H1 (cell line): ENCODE measurements around the gene CIRBP. TPM values are rescaled to one million over a fixed set of nuclear protein-coding genes. Genes with fewer than 3 reads are reported as not detected.

Experiments
- CTCF ChIA-PET: fragments of 300-600 bp; sonication (Branson Sonifier 250); formaldehyde crosslinking; loops from one replicate; lab custom pipeline; 2021; ENCODE audit not compliant: partially characterized antibody; lab: Charles Lee
- POLR2A ChIA-PET: fragments of 300-600 bp; sonication (Branson Sonifier 250); formaldehyde crosslinking; loops from one replicate; lab custom pipeline; 2021; ENCODE audit warnings: inconsistent platforms; ENCODE audit not compliant: partially characterized antibody; lab: Charles Lee
- DNase-seq, 2 experiments: peaks; one replicate each; pipeline versions ENCODE4 v3.0.0 to v3.0.0-alpha.2; 2010 to 2022; ENCODE audit warnings: low spot score in 2 of 2, low read depth in 1 of 2, mixed read lengths in 1 of 2
- FAIRE-seq: peaks from 2 replicates; lab custom pipeline; 2011; peaks lifted over from hg19 to GRCh38; lab: Jason Lieb, UNC
- H2AFZ ChIP-seq: 2 replicates; pipeline ENCODE4 v1.8.1; 2012; ENCODE audit warnings: low read length, inconsistent platforms
- H2AK5ac ChIP-seq: 2 replicates; pipeline ENCODE4 v1.6.1; 2013; ENCODE audit warnings: low read depth, low read length
- H2BK120ac ChIP-seq: replicated peaks from 2 replicates; pipeline ENCODE3; 2013; ENCODE audit warnings: low read depth, low read length, inconsistent platforms
- H2BK12ac ChIP-seq: 2 replicates; pipeline ENCODE4 v1.6.1; 2013; ENCODE audit warnings: low read depth, low read length
- H2BK15ac ChIP-seq: 2 replicates; pipeline ENCODE4 v1.6.1; 2013; ENCODE audit warnings: low read length
- H2BK20ac ChIP-seq: 2 replicates; pipeline ENCODE4 v1.6.1; 2013; ENCODE audit warnings: low read length
- H2BK5ac ChIP-seq: 2 replicates; pipeline ENCODE4 v1.6.1; 2013; ENCODE audit warnings: low read depth, low read length
- H3K14ac ChIP-seq: 2 replicates; pipeline ENCODE4 v1.6.1; 2013; ENCODE audit warnings: inconsistent platforms; ENCODE audit not compliant: insufficient read length
- H3K18ac ChIP-seq: 2 replicates; pipeline ENCODE4 v1.6.1; 2013; ENCODE audit warnings: low read length; ENCODE audit errors: extremely low read depth
- H3K23ac ChIP-seq: 2 replicates; pipeline ENCODE4 v1.6.1; 2013; ENCODE audit warnings: inconsistent platforms; ENCODE audit not compliant: insufficient read length
- H3K23me2 ChIP-seq: 2 replicates; pipeline ENCODE4 v1.6.1; 2013; ENCODE audit warnings: low read depth, low read length
- H3K27ac ChIP-seq: 2 replicates; pipeline ENCODE4 v1.6.1; 2011; ENCODE audit warnings: low read depth, low read length, inconsistent platforms
- H3K27me3 ChIP-seq, 4 experiments: replicated peaks in 1 of 4; 1 replicate in 1 of 4; 2 replicates in 3 of 4; pipeline versions ENCODE4 v1.6.1 to v1.8.1; 2011 to 2013; ENCODE audit warnings: low read length in 3 of 4, mild to moderate bottlenecking in 3 of 4, inconsistent platforms in 2 of 4, mixed read lengths in 2 of 4, moderate library complexity in 1 of 4; ENCODE audit not compliant: control insufficient read depth in 3 of 4, insufficient read depth in 3 of 4; ENCODE audit errors: extremely low read depth in 1 of 4
- H3K36me3 ChIP-seq, 4 experiments: 2 replicates each; pipeline versions ENCODE4 v1.6.1 to v1.8.1; 2011 to 2013; ENCODE audit warnings: mild to moderate bottlenecking in 4 of 4, low read length in 3 of 4, moderate library complexity in 2 of 4, control low read depth in 1 of 4, inconsistent platforms in 1 of 4; ENCODE audit not compliant: insufficient read depth in 4 of 4, control insufficient read depth in 2 of 4
- H3K4ac ChIP-seq: replicated peaks from 2 replicates; pipeline ENCODE3; 2013; ENCODE audit warnings: low read length, low read depth, mixed read lengths, inconsistent platforms; ENCODE audit not compliant: insufficient read length
- H3K4me1 ChIP-seq, 4 experiments: replicated peaks in 1 of 4; 1 replicate in 1 of 4; 2 replicates in 3 of 4; pipeline versions ENCODE4 v1.6.1 to v1.8.1; 2011 to 2013; ENCODE audit warnings: low read length in 3 of 4, inconsistent platforms in 2 of 4, mixed read lengths in 1 of 4; ENCODE audit not compliant: insufficient read depth in 4 of 4, control insufficient read depth in 3 of 4
- H3K4me2 ChIP-seq, 2 experiments: 2 replicates each; pipeline versions ENCODE4 v1.6.1 to v1.8.1; 2011 to 2013; ENCODE audit warnings: low read depth in 2 of 2, low read length in 2 of 2, control low read depth in 1 of 2, inconsistent platforms in 1 of 2, mild to moderate bottlenecking in 1 of 2; ENCODE audit not compliant: insufficient read depth in 1 of 2
- H3K4me3 ChIP-seq, 4 experiments: fragments of 200-600, 300-600 bp in 1 of 4; sonication (generic), shearing (Covaris generic), sonication (Bioruptor Twin) in 1 of 4; 2 replicates each; pipeline versions ENCODE4 v1.5.1 to v1.8.1; 2011 to 2016; ENCODE audit warnings: low read length in 4 of 4, low read depth in 3 of 4, control low read depth in 2 of 4, inconsistent platforms in 2 of 4, mild to moderate bottlenecking in 2 of 4, mixed read lengths in 1 of 4, moderate library complexity in 1 of 4; ENCODE audit not compliant: insufficient read depth in 2 of 4; ENCODE audit errors: extremely low read depth in 1 of 4
- H3K56ac ChIP-seq: replicated peaks from 2 replicates; pipeline ENCODE3; 2013; ENCODE audit warnings: low read depth, mild to moderate bottlenecking, mixed read lengths, low read length, inconsistent platforms; ENCODE audit not compliant: insufficient read length
- H3K79me1 ChIP-seq: 2 replicates; pipeline ENCODE4 v1.6.1; 2013; ENCODE audit warnings: low read depth, low read length, control low read depth
- H3K79me2 ChIP-seq, 2 experiments: 2 replicates each; pipeline versions ENCODE4 v1.6.1 to v1.8.1; 2012 to 2013; ENCODE audit warnings: low read length in 2 of 2, mild to moderate bottlenecking in 2 of 2, inconsistent platforms in 1 of 2; ENCODE audit not compliant: insufficient read depth in 2 of 2, control insufficient read depth in 1 of 2
- H3K9ac ChIP-seq, 4 experiments: replicated peaks in 1 of 4; 1 replicate in 1 of 4; 2 replicates in 3 of 4; pipeline versions ENCODE4 v1.6.1 to v1.8.1; 2011 to 2013; ENCODE audit warnings: low read depth in 3 of 4, low read length in 3 of 4, control low read depth in 2 of 4, mild to moderate bottlenecking in 2 of 4, moderate library complexity in 2 of 4, inconsistent platforms in 1 of 4; ENCODE audit errors: extremely low read depth in 1 of 4
- H3K9me3 ChIP-seq, 2 experiments: 2 replicates each; pipeline versions ENCODE4 v1.6.1 to v1.8.1; 2012 to 2013; ENCODE audit warnings: mild to moderate bottlenecking in 2 of 2, moderate library complexity in 2 of 2, control low read depth in 1 of 2, inconsistent platforms in 1 of 2, low read depth in 1 of 2, low read length in 1 of 2, mixed read lengths in 1 of 2; ENCODE audit not compliant: insufficient read depth in 2 of 2
- H4K20me1 ChIP-seq, 2 experiments: replicated peaks in 1 of 2; 2 replicates each; pipeline versions ENCODE3 to v1.8.1; 2011 to 2013; ENCODE audit warnings: inconsistent platforms in 2 of 2, low read length in 2 of 2, mild to moderate bottlenecking in 1 of 2; ENCODE audit not compliant: insufficient read depth in 2 of 2, control insufficient read depth in 1 of 2
- H4K5ac ChIP-seq: 2 replicates; pipeline ENCODE4 v1.6.1; 2013; ENCODE audit warnings: low read length, low read depth, mixed read lengths, inconsistent platforms; ENCODE audit not compliant: insufficient read length
- H4K8ac ChIP-seq: 2 replicates; pipeline ENCODE4 v1.8.0; 2013; ENCODE audit warnings: mild to moderate bottlenecking, moderate library complexity, low read length, inconsistent platforms; ENCODE audit not compliant: insufficient read depth; ENCODE audit errors: extremely low read depth
- H4K91ac ChIP-seq: replicated peaks from 2 replicates; pipeline ENCODE3; 2013; ENCODE audit warnings: low read length, mixed read lengths, inconsistent platforms; ENCODE audit not compliant: insufficient read length
- WGBS, 2 experiments: shearing (Covaris generic) in 1 of 2; methylation state at CpG; one replicate each; pipeline versions ENCODE4 v1.1.6 to v1.1.7; 2013 to 2015; ENCODE audit warnings: low lambda C conversion rate in 2 of 2, mixed read lengths in 2 of 2, inconsistent platforms in 1 of 2, low coverage in 1 of 2, missing lambda C conversion rate in 1 of 2; ENCODE audit not compliant: insufficient replicate concordance in 2 of 2, insufficient coverage in 1 of 2, insufficient read length in 1 of 2; ENCODE audit errors: extremely low coverage in 1 of 2, missing lambda C conversion rate in 1 of 2; 5-methylcytosine and 5-hydroxymethylcytosine counted together
- polyA plus RNA-seq, 7 experiments: library from polyadenylated mRNA; depleted of rRNA in 3 of 7; stranded (reverse) in 5 of 7; unstranded in 2 of 7; fragments of >200 nt in 5 of 7; fragments of 200-250 nt in 2 of 7; gene quantifications; 1 replicate in 5 of 7; 2 replicates in 1 of 7; 4 replicates in 1 of 7; pipeline versions ENCODE4 v1.2.1 to v1.2.3, GENCODE V29; 2011 to 2013; ENCODE audit warnings: missing spikeins in 2 of 7, mixed read lengths in 2 of 7
- total RNA-seq: library from RNA; stranded (reverse); fragmentation: NEBNext Ultra II Directional; extraction: Animal tissue kit (Norgen Biotek cat#: 25700); gene quantifications from 2 replicates; pipeline ENCODE4 v1.2.1, GENCODE V29; 2021

CIRBP gene
- total and polyA plus RNA-seq, 2 of the 8 experiments (the other 6 are each of a cell fraction or from before 2014, with no cell fraction given), result 175 to 199 TPM

DNA sequence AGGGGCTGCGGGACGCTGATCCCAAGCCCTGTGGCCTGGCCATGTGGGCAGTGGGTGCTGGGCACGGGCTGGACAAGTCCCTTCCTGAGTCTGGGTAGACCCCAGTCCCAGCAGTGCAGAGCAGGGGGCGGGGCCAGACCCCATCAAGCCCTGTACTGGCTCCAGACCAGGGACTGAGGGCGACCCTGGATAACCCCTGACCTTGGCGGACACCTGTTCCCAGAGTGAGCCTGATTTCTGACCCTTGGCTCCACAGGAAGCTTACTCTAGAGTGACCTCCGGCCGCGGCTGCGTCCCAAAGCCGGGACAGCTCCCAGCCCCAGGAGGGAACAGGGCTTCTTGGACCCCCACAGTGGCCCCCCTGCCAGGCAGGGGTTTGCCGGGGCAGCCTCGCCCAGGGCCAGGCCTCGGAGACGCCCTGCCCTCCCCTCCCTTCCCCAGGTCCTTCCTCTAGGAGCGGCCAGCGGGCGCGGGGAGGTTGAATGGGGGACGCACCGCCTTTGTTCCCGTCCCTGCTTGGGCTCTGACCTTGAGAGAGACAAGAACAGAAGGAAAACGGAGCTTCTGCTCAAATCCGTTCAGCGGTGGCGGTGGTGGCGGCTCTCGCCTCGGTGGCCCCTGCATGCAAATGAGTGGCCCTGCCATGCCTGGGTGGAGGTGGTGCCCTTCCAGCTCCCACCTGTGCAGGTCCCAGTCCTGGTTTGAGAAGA, 14.2 kb downstream of the CIRBP start:
- POLR2A ChIA-PET, result interaction anchor here (0.6 to 3.7 kb wide), 14 partner anchors 8 to 184 kb away, joined by 3 to 35 read pairs (median 4); partner anchors contain the start of genes ATP5F1D, CIRBP and FAM174C

More for the DNA sequence above, 14.2 kb downstream of the CIRBP start:
- Histone ChIP-seq H3K4me1 (peaks cover 0 to 20% (median 9%) of the 10 kb centered on the region in 4 experiments; a peak in 5 of 7 replicates), H2BK20ac (0 out of 2 replicates have a peak overlapping the region, but pooled peaks have one; percentile 48), H3K4ac (no peak overlapping the region), H4K5ac (no peak overlapping the region), H3K79me1 (no peaks in the 10 kb centered on the region), H2BK5ac (no peak overlapping the region), H3K9me3 (no peaks in the 10 kb centered on the region), H3K4me3 (no peak overlapping the region), H3K4me2 (no peak overlapping the region), H4K20me1 (peaks cover 0 to 10% of the 10 kb centered on the region in 2 experiments), H2BK15ac (no peak overlapping the region), H2BK12ac (no peak overlapping the region; the same call in 1 of the 2 replicates), H4K91ac (no peak overlapping the region), H3K23ac (no peak overlapping the region), H3K18ac (no peak overlapping the region), H3K23me2 (peaks cover 3% of the 10 kb centered on the region; the same call in 1 of the 2 replicates), H3K56ac (no peak overlapping the region), H3K9ac (no peak overlapping the region), H2BK120ac (no peak overlapping the region), H2AK5ac (no peak overlapping the region), H3K79me2 (no peaks in the 10 kb centered on the region), H3K27ac (no peak overlapping the region), H3K36me3 (peaks cover 0 to 5% (median 0%) of the 10 kb centered on the region in 4 experiments; a peak in 1 of 8 replicates), H3K27me3 (peaks cover 0 to 21% (median 12%) of the 10 kb centered on the region in 4 experiments; a peak in 5 of 7 replicates), H3K14ac (no peak overlapping the region), H2AFZ (no peak overlapping the region), H4K8ac (peak overlapping the region; percentile 76)
- DNase-seq (no peak), FAIRE-seq (no peak)
- CTCF ChIA-PET, result interaction anchor here (1.0 to 2.3 kb wide), 10 partner anchors 28 to 188 kb away, joined by 3 to 7 read pairs (median 4); no protein-coding TSS in a partner anchor
- 88% methylated on average over 25 of the region's 29 CpGs; no CpG with 5 or more reads in 1 of the 2 experiments for WGBS, 2 experiments
